Measurements from ENCODE around the gene ANKRD22.
A peak's percentile ranks its signal among the peaks of the same experiment; 100 is the strongest.

Gene ANKRD22

GRCh38 chr10:88851706-88852105, at the start of gene ANKRD22:
TSS of gene ANKRD22 (minus strand) at chr10:88851844. CDS start at chr10:88851607, 237 bp downstream.
- peak; percentile 11 for DNase-seq (ENCODE audit: low read depth, low spot score)

- no peak for DNase-seq (ENCODE audit: low read depth, low spot score)
Observed at GRCh38 chr10:88899886-88900285, 48.2 kb upstream of the ANKRD22 start.

GRCh38 chr10:88898727-88899126, 47.1 kb upstream of the ANKRD22 start:
- DNase-seq (ENCODE audit: low read depth, low spot score), result no peak

- DNase-seq (ENCODE audit: low read depth, low spot score), result peak; percentile 6
Observed at GRCh38 chr10:88896994-88897853, 45.6 kb upstream of the ANKRD22 start.

GRCh38 chr10:88896372-88896993, 44.8 kb upstream of the ANKRD22 start:
- DNase-seq (ENCODE audit: low read depth, low spot score), result no peak

GRCh38 chr10:88895250-88895649, 43.6 kb upstream of the ANKRD22 start:
- DNase-seq (ENCODE audit: low read depth, low spot score), result no peak

GRCh38 chr10:88893611-88894010, 42.0 kb upstream of the ANKRD22 start:
- DNase-seq (ENCODE audit: low read depth, low spot score), result no peak

- DNase-seq (ENCODE audit: low read depth, low spot score), result peak; percentile 46
Observed at GRCh38 chr10:88892222-88892967, 40.8 kb upstream of the ANKRD22 start.

- no peak for DNase-seq (ENCODE audit: low read depth, low spot score)
Observed at GRCh38 chr10:88890681-88891381, 39.2 kb upstream of the ANKRD22 start.

GRCh38 chr10:88889559-88890337, 38.1 kb upstream of the ANKRD22 start:
- no peak for DNase-seq (ENCODE audit: low read depth, low spot score)

- DNase-seq (ENCODE audit: low read depth, low spot score), result no peak
Observed at GRCh38 chr10:88888810-88889445, 37.3 kb upstream of the ANKRD22 start.

- DNase-seq (ENCODE audit: low read depth, low spot score), result peak; percentile 5
Observed at GRCh38 chr10:88886557-88886956, 34.9 kb upstream of the ANKRD22 start.

GRCh38 chr10:88883448-88883809, 31.8 kb upstream of the ANKRD22 start:
- DNase-seq (ENCODE audit: low read depth, low spot score), result no peak

GRCh38 chr10:88882646-88883447, 31.2 kb upstream of the ANKRD22 start:
- DNase-seq (ENCODE audit: low read depth, low spot score), result peak; percentile 58

GRCh38 chr10:88881922-88882645, 30.4 kb upstream of the ANKRD22 start:
- no peak for DNase-seq (ENCODE audit: low read depth, low spot score)

- DNase-seq (ENCODE audit: low read depth, low spot score), result peak; percentile 2
Observed at GRCh38 chr10:88881320-88881719, 29.7 kb upstream of the ANKRD22 start.

GRCh38 chr10:88880282-88881076, 28.8 kb upstream of the ANKRD22 start:
- DNase-seq (ENCODE audit: low read depth, low spot score), result peak; percentile 88
